GM11168 (cell line): ENCODE measurements around the gene SCYGR3.

Experiments used
- in situ Hi-C: fragments of 300-500 bp; cut with MboI; formaldehyde crosslinking; loops from one replicate; pipeline ENCODE4 v1.12.0; 2022; ENCODE audit warnings: low sequenced_read_pairs; ENCODE audit not compliant: unreplicated experiment

SCYGR3 gene

GRCh38 chr2:227568852-227569169 lies 45.8 kb downstream of the SCYGR3 start:
- in situ Hi-C loops: no loop called here

- in situ Hi-C loops: no loop called here
Observed at GRCh38 chr2:227566012-227566411, 48.6 kb downstream of the SCYGR3 start.

DNA sequence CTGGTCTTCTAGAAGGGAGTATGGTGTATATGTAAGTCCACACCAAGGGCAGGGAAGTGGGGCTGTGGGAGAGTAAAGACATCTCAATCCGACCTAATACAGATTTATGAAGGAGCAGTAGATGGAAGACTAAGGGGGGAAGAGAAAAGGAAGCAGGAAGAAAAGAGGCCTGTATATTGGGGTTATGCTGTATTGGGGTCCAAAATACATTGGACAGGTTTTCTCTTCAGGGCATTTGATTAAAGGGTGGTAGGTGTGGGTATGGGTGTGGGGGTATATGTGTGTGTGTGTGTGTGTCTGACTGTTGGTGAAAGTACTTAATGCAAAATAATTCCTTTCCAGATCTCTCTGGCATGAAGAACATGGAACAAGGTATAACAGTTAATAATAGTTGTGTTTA lies 49.6 kb downstream of the SCYGR3 start:
- in situ Hi-C loops: no loop called here
